GM12891 (cell line): ENCODE measurements around the gene FAM118B.

Source experiments
- POLR2A ChIP-seq: IDR thresholded peaks from 2 replicates; pipeline ENCODE4 v1.6.1; 2011; ENCODE audit warnings: low read depth, low read length, control low read depth
- POLR2AphosphoS5 ChIP-seq: IDR thresholded peaks from 2 replicates; pipeline ENCODE4 v1.6.1; 2011; ENCODE audit warnings: low read depth, low read length, control low read depth
- TAF1 ChIP-seq: IDR thresholded peaks from 2 replicates; pipeline ENCODE4 v1.6.1; 2011; ENCODE audit warnings: low read depth, low read length, control low read depth

- no peak for TF ChIP-seq TAF1
- no peak for TF ChIP-seq POLR2A
- no peak for TF ChIP-seq POLR2AphosphoS5
These were observed 66.2 kb downstream of the FAM118B start for GRCh38 chr11:126277780-126278179.
